Lung (tissue), 12 donors: Measurements from ENCODE around the gene SPINDOC. TPM values are rescaled to one million over a fixed set of nuclear protein-coding genes. Genes with fewer than 3 reads are reported as not detected.

Source experiments
- ATAC-seq: fragments of 200-7000 bp; cut with Tn5 transposase; one replicate; pipeline ENCODE4 v1.9.1; 2020; ENCODE audit warnings: moderate number of reproducible peaks; ENCODE audit not compliant: insufficient read depth, low FRiP score
- DNase-seq, 3 donors: peaks; one replicate each; pipeline ENCODE4 v3.0.0-alpha.2; 2013 to 2017
- H3K27ac ChIP-seq, 2 donors: one replicate each; pipeline ENCODE4 v1.5.1; 2013; ENCODE audit warnings: mild to moderate bottlenecking in 2 of 2, moderate library complexity in 2 of 2, control low read depth in 1 of 2, inconsistent platforms in 1 of 2, low read depth in 1 of 2, low read length in 1 of 2
- H3K27me3 ChIP-seq, 3 donors: one replicate each; pipeline ENCODE4 v1.5.1; 2013; ENCODE audit warnings: low read length in 2 of 3; ENCODE audit not compliant: control insufficient read depth in 3 of 3, insufficient read depth in 3 of 3
- H3K36me3 ChIP-seq, 4 donors: one replicate each; pipeline ENCODE4 v1.5.1; 2013; ENCODE audit warnings: low read length in 4 of 4, mild to moderate bottlenecking in 1 of 4, moderate library complexity in 1 of 4; ENCODE audit not compliant: control insufficient read depth in 4 of 4, insufficient read depth in 4 of 4
- H3K4me1 ChIP-seq, 5 donors: one replicate each; pipeline ENCODE4 v1.5.1; 2013; ENCODE audit warnings: low read length in 5 of 5, mild to moderate bottlenecking in 2 of 5, moderate library complexity in 1 of 5; ENCODE audit not compliant: control insufficient read depth in 5 of 5, insufficient read depth in 5 of 5
- H3K4me3 ChIP-seq: one replicate; pipeline ENCODE4 v1.5.1; 2013; ENCODE audit warnings: mild to moderate bottlenecking, control low read depth, moderate library complexity
- H3K9ac ChIP-seq, 2 donors: one replicate each; pipeline ENCODE4 v1.5.1; 2013; ENCODE audit warnings: low read length in 2 of 2, control low read depth in 1 of 2; ENCODE audit not compliant: insufficient read depth in 1 of 2
- H3K9me3 ChIP-seq, 4 donors: one replicate each; pipeline ENCODE4 v1.5.1; 2013; ENCODE audit warnings: low read length in 3 of 4, mild to moderate bottlenecking in 1 of 4, moderate library complexity in 1 of 4; ENCODE audit not compliant: control insufficient read depth in 4 of 4, insufficient read depth in 3 of 4
- WGBS, 2 donors: extraction: QIAGEN DNeasy Blood & Tissue Kit; methylation state at CpG; one replicate each; pipeline ENCODE4 v1.1.7; 2013; 5-methylcytosine and 5-hydroxymethylcytosine counted together
- polyA plus RNA-seq, 2 donors: library from polyadenylated mRNA; stranded (reverse); fragments of 200-250 nt; gene quantifications; one replicate each; pipeline ENCODE4 v1.2.1, GENCODE V29; 2013
- total RNA-seq, 2 donors: library from RNA; depleted of rRNA in 1 of 2; stranded (reverse); fragments of >200 nt in 1 of 2; gene quantifications; one replicate each; pipeline ENCODE4 v1.2.1, GENCODE V29; 2014 to 2021
- TF ChIP-seq, protein P1 (sequence below): IDR thresholded peaks from 2 replicates; pipeline ENCODE4 v1.5.1; 2012; ENCODE audit warnings: mild to moderate bottlenecking; ENCODE audit errors: control extremely low read depth, extremely low read depth
- donor health status: control.
- donor health status: control.
- donor health status: Bipolar disorder and iron deficiency.
- donor health status: healthy.
- donor health status: DM: yes; HTN: yes; CAD: no.

The SPINDOC gene
- total and polyA plus RNA-seq, 4 donors = 9.9 to 23.9 (median 14.2) TPM

- Histone ChIP-seq H3K27me3 (no peaks in the 10 kb centered on the region), H3K4me1 (peaks cover 22 to 40% (median 32%) of the 10 kb centered on the region in 5 donors), H3K9ac (no peak overlapping the region), H3K27ac (peak overlapping the region in 1 of 2 donors; percentile 80), H3K36me3 (peaks cover 0 to 2% (median 0%) of the 10 kb centered on the region in 4 donors), H3K9me3 (no peaks in the 10 kb centered on the region), H3K4me3 (no peak overlapping the region)
- no peak for ATAC-seq
- 66 to 85% methylated on average over 7 of the region's 7 CpGs for WGBS, 2 donors
- TF ChIP-seq, protein P1, sequence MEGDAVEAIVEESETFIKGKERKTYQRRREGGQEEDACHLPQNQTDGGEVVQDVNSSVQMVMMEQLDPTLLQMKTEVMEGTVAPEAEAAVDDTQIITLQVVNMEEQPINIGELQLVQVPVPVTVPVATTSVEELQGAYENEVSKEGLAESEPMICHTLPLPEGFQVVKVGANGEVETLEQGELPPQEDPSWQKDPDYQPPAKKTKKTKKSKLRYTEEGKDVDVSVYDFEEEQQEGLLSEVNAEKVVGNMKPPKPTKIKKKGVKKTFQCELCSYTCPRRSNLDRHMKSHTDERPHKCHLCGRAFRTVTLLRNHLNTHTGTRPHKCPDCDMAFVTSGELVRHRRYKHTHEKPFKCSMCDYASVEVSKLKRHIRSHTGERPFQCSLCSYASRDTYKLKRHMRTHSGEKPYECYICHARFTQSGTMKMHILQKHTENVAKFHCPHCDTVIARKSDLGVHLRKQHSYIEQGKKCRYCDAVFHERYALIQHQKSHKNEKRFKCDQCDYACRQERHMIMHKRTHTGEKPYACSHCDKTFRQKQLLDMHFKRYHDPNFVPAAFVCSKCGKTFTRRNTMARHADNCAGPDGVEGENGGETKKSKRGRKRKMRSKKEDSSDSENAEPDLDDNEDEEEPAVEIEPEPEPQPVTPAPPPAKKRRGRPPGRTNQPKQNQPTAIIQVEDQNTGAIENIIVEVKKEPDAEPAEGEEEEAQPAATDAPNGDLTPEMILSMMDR = no peak
- DNase-seq = no peak
Observed at GRCh38 chr11:63869171-63869591, 55.9 kb downstream of the SPINDOC start.

DNA sequence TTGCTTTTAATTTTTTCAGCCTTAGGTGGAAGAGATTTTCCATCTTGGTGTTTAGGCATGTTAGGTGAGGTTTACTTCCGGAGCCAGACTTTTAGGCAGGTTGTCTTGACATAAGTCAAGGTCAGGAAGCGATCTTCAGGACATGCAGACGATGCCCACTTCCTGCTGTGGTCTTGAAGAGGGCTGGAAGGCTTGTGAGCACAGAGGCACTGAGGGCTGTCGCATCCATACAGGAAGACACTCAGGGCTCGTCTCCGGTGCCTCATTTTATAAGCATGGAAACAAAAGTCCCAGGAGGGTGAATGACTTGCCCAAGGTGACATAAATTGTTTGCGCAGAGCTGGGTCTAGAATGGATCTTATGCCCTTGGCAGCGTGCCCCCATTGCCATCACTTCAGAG, 56.4 kb downstream of the SPINDOC start:
- H3K36me3 ChIP-seq = peaks cover 0 to 2% (median 0%) of the 10 kb centered on the region in 4 donors

DNA sequence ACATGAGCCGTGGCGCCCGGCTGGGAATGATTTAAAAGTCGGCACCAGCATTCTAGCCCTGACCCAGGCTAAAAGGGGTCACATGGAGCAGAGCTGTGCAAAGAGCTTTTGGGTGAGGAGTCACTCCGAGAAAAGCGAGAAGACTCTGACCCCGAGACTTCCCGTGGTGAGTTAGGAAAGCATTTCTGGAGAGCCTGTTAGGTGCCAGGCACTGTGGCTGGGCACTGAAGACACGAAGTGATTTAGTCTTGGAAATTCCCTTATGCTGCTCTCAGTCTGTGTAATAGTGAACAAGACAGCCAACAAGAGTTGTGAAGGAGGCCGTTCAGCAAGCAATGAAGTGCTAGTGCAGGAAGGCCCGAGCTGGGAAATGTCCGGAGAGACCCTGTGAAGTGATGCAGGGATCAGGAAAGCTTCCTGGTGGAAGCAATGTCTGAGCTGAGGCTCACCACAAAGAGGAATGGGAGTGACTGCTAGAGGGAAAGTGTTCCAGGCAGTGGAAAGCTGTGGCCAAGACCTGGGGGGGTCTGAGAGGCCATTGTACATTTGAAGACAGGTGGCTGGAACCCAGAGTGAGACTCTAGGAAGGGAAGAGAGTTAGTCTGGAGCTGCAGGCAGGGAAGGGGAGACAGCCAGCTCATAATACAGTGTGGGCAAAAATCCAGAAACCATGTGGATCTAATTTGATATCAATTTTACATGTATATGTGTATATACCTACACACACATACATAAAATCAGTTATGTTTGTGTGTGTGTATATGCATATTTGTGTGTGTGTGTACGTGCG, 57.3 kb downstream of the SPINDOC start:
- no peak for DNase-seq
- H3K36me3 ChIP-seq = peaks cover 0 to 2% (median under 1%) of the 10 kb centered on the region in 4 donors
- peaks cover 20 to 39% (median 35%) of the 10 kb centered on the region in 5 donors for H3K4me1 ChIP-seq
- H3K27ac ChIP-seq = peak overlapping the region in 1 of 2 donors; percentile 80
- ATAC-seq = no peak
- TF ChIP-seq, protein P1 = no peak
- H3K4me3 ChIP-seq = no peak overlapping the region
- H3K9ac ChIP-seq = no peak overlapping the region
- WGBS, 2 donors = 53 to 60% methylated on average over 14 of the region's 14 CpGs
- H3K27me3 ChIP-seq = no peaks in the 10 kb centered on the region
- H3K9me3 ChIP-seq = no peaks in the 10 kb centered on the region

More for the DNA sequence above, 56.4 kb downstream of the SPINDOC start:
- no peak overlapping the region for H3K4me3 ChIP-seq
- TF ChIP-seq, protein P1 = no peak
- DNase-seq = no peak
- H3K27me3 ChIP-seq = no peaks in the 10 kb centered on the region
- H3K9ac ChIP-seq = no peak overlapping the region
- WGBS, 2 donors = 36 to 49% methylated on average over 8 of the region's 8 CpGs
- no peak for ATAC-seq
- peaks cover 22 to 40% (median 35%) of the 10 kb centered on the region in 5 donors for H3K4me1 ChIP-seq
- no peaks in the 10 kb centered on the region for H3K9me3 ChIP-seq
- H3K27ac ChIP-seq = peak overlapping the region in 1 of 2 donors; percentile 80
